ENCODE results near the gene SELENON. TPM values are rescaled to one million over a fixed set of nuclear protein-coding genes. Genes with fewer than 3 reads are reported as not detected.

SELENON gene
- total RNA-seq, 1 donor from 2014 or later, result 64.1 TPM

DNA sequence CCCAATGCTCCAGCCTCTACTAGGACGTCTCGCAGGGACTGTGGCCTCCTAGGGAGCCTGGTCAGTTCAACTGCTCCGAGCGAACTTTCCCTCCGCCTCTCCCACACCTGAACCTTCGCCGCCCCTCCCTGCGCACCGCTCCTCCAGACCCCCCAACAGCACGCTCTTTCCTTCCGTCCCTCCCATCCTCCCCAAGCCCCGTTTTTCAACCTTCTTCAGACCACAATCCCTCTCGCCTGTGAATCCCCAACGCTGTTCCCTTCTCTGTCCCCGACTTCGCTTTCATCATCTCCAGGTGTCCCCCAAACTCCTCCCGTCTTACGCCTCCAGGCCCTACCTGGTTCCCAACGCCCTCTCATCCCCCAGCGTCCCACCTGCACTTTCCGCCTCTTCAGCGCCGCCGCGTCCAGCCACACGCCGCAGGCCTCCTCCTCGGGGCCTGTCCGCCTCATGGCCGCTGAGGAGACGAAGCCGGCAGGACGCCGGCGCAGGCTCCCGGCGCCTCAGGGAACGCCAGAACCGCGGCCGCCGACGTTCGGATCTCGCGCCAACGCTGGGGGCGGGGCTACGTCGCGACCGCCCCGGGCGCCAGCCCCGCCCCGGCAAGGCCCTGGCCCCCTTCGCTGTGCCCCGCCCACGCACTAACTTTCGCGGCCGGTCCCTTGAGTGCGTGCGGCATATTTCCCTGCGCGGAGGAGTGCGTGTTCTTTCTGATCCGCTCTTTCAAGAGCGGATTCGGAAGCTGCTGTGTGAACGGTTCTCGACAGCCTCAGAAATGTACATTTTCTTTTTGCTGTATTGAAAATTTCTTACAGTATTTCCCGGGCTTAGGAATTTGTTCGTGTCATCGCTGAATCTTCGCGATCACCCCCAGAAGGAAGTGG is 59.2 kb downstream of the SELENON start, which contains the start of gene AUNIP:
Gene AUNIP (minus strand): TSS at position 552 of the 884 bp plus-strand sequence. CDS start 100 bp downstream, at position 452.
- Histone ChIP-seq H3K27me3 (ENCODE audit: insufficient read depth, low read length) (no peaks in the 10 kb centered on the region), H4K20me1 (ENCODE audit: insufficient read depth, low read length) (no peaks in the 10 kb centered on the region), H3K9ac (ENCODE audit: low read length) (peak within 1 kb of the TSS; percentile 89), H3K4me3 (ENCODE audit: insufficient read depth, low read depth, low read length) (peak within 1 kb of the TSS; percentile 79), H3K36me3 (ENCODE audit: insufficient read depth, low read length) (peaks cover 6% of the 10 kb centered on the region), H2AFZ (ENCODE audit: low read depth, low read length) (peak within 1 kb of the TSS; percentile 96), H3K4me1 (ENCODE audit: insufficient read depth, low read length) (peaks cover 10% of the 10 kb centered on the region), H3K27ac (ENCODE audit: low read depth, low read length) (peak within 1 kb of the TSS; percentile 64), H3K79me2 (ENCODE audit: insufficient read depth, low read length) (peaks cover 22% of the 10 kb centered on the region), H3K9me3 (ENCODE audit: insufficient read depth, low read depth, low read length) (no peaks in the 10 kb centered on the region), H3K4me2 (ENCODE audit: low read length) (peak within 1 kb of the TSS; percentile 99)
- FAIRE-seq (no peak), DNase-seq (ENCODE audit: low read depth) (peak; percentile 71)
- TF ChIP-seq EZH2 (IDR thresholded peaks at IDR 0.05; ENCODE audit: insufficient read depth, low read length), result no peak
- TF ChIP-seq, protein P1, sequence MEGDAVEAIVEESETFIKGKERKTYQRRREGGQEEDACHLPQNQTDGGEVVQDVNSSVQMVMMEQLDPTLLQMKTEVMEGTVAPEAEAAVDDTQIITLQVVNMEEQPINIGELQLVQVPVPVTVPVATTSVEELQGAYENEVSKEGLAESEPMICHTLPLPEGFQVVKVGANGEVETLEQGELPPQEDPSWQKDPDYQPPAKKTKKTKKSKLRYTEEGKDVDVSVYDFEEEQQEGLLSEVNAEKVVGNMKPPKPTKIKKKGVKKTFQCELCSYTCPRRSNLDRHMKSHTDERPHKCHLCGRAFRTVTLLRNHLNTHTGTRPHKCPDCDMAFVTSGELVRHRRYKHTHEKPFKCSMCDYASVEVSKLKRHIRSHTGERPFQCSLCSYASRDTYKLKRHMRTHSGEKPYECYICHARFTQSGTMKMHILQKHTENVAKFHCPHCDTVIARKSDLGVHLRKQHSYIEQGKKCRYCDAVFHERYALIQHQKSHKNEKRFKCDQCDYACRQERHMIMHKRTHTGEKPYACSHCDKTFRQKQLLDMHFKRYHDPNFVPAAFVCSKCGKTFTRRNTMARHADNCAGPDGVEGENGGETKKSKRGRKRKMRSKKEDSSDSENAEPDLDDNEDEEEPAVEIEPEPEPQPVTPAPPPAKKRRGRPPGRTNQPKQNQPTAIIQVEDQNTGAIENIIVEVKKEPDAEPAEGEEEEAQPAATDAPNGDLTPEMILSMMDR (IDR thresholded peaks at IDR 0.05; ENCODE audit: insufficient read depth, low read depth, low read length), result no peak
- Mint-ChIP-seq H3K4me1 (ENCODE audit: low read depth, unreplicated experiment) (peaks cover 11% of the 10 kb centered on the region), H3K27ac (ENCODE audit: unreplicated experiment) (peak within 1 kb of the TSS; percentile 94), H3K27me3 (ENCODE audit: low read depth, unreplicated experiment) (no peaks in the 10 kb centered on the region), H3K9me3 (ENCODE audit: unreplicated experiment) (no peaks in the 10 kb centered on the region), H3K4me3 (ENCODE audit: unreplicated experiment) (peak within 1 kb of the TSS; percentile 92), H3K36me3 (ENCODE audit: low read depth, unreplicated experiment) (peaks cover 4% of the 10 kb centered on the region)

DNA sequence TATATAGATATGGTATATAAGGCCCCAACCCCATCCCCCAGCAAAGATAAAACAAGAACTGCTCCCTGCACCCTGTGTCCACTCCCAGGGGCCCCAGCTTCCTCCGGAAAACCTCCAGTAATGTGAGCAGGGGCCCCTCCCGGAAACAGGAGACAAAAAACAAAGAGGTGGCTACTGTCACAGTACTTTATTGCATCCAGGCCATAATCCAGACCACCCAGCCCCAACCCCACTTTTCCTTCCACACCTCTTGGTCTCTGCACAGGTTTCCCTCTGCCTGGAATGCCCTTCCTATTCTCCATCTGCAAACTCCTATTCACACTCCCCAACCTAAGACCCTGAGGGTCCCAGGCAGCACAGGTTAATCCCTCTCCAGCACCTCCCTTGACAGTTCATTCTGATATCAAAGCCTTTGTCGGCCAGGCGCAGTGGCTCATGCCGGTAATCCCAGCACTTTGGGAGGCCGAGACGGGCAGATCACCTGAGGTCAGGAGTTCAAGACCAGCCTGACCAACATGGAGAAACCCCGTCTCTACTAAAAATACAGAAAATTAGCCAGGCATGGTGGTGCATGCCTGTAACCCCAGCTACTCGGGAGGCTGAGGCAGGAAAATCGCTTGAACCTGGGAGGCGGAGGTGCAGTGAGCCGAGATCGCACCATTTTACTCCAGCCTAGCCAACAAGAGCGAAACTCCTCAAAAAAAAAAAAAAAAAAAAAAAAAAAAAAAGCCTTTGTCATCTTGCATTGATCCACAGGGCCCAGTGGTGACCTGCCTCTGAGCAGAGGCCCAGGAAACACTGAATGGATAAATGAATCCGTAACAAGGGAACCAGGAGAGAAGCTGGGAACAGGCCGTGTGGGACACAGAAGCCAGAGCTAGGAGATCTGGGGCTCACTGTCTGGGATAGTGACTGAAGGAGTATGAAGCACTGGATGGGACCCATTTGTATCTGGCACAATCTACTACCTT is 61.6 kb downstream of the SELENON start:
- Mint-ChIP-seq H3K4me1 (ENCODE audit: low read depth, unreplicated experiment) (peaks cover 11% of the 10 kb centered on the region), H3K4me3 (ENCODE audit: unreplicated experiment) (peak overlapping the region; percentile 16), H3K27me3 (ENCODE audit: low read depth, unreplicated experiment) (no peaks in the 10 kb centered on the region), H3K27ac (ENCODE audit: unreplicated experiment) (no peak overlapping the region), H3K9me3 (ENCODE audit: unreplicated experiment) (no peaks in the 10 kb centered on the region), H3K36me3 (ENCODE audit: low read depth, unreplicated experiment) (peaks cover 10% of the 10 kb centered on the region)
- no peak overlapping the region for H3K4me3 ChIP-seq (ENCODE audit: insufficient read depth, low read depth, low read length)
- peaks cover 15% of the 10 kb centered on the region for H3K79me2 ChIP-seq (ENCODE audit: insufficient read depth, low read length)
- no peak overlapping the region for H3K27ac ChIP-seq (ENCODE audit: low read depth, low read length)
- no peak overlapping the region for H3K9ac ChIP-seq (ENCODE audit: low read length)
- H4K20me1 ChIP-seq (ENCODE audit: insufficient read depth, low read length), result peaks cover 6% of the 10 kb centered on the region
- no peak for FAIRE-seq
- H3K4me2 ChIP-seq (ENCODE audit: low read length), result no peak overlapping the region
- no peaks in the 10 kb centered on the region for H3K27me3 ChIP-seq (ENCODE audit: insufficient read depth, low read length)
- no peak for TF ChIP-seq EZH2 (IDR thresholded peaks at IDR 0.05; ENCODE audit: insufficient read depth, low read length)
- H3K36me3 ChIP-seq (ENCODE audit: insufficient read depth, low read length), result peaks cover 6% of the 10 kb centered on the region
- DNase-seq (ENCODE audit: low read depth), result no peak
- H2AFZ ChIP-seq (ENCODE audit: low read depth, low read length), result no peak overlapping the region
- no peaks in the 10 kb centered on the region for H3K9me3 ChIP-seq (ENCODE audit: insufficient read depth, low read depth, low read length)
- peaks cover 10% of the 10 kb centered on the region for H3K4me1 ChIP-seq (ENCODE audit: insufficient read depth, low read length)
